GM06990 (cell line): ENCODE data around the gene ANK3.

Source experiments
- DNase-seq: peaks from one replicate; pipeline ENCODE4 v3.0.0-alpha.2; 2011; ENCODE audit not compliant: insufficient read length; ENCODE audit errors: extremely low read depth
- H3K27me3 ChIP-seq: replicated peaks from 2 replicates; pipeline ENCODE4 v1.6.0; 2011; ENCODE audit warnings: low read length; ENCODE audit not compliant: control insufficient read depth, insufficient read depth
- H3K36me3 ChIP-seq: 2 replicates; pipeline ENCODE4 v1.5.1; 2011; ENCODE audit warnings: low read length; ENCODE audit not compliant: control insufficient read depth, insufficient read depth
- H3K4me3 ChIP-seq: replicated peaks from 2 replicates; pipeline ENCODE4 v1.5.1; 2011; ENCODE audit warnings: low read depth, mild to moderate bottlenecking, control low read depth, low read length
- TF ChIP-seq, protein P1 (sequence below): IDR thresholded peaks from 2 replicates; pipeline ENCODE4 v1.5.1; 2011; ENCODE audit warnings: low read length, control low read depth, mild to moderate bottlenecking, inconsistent platforms; ENCODE audit not compliant: insufficient read depth, poor library complexity, severe bottlenecking

Gene ANK3

GRCh38 chr10:60389413-60390025 is at the start of gene ANK3:
ANK3 (minus strand) TSS chr10:60389875; CDS start chr10:60389538, 337 bp downstream.
- Histone ChIP-seq H3K4me3 (no peak within 1 kb of the TSS), H3K36me3 (no peaks in the 10 kb centered on the region), H3K27me3 (no peaks in the 10 kb centered on the region; the same call in none of the 2 replicates)
- TF ChIP-seq, protein P1, sequence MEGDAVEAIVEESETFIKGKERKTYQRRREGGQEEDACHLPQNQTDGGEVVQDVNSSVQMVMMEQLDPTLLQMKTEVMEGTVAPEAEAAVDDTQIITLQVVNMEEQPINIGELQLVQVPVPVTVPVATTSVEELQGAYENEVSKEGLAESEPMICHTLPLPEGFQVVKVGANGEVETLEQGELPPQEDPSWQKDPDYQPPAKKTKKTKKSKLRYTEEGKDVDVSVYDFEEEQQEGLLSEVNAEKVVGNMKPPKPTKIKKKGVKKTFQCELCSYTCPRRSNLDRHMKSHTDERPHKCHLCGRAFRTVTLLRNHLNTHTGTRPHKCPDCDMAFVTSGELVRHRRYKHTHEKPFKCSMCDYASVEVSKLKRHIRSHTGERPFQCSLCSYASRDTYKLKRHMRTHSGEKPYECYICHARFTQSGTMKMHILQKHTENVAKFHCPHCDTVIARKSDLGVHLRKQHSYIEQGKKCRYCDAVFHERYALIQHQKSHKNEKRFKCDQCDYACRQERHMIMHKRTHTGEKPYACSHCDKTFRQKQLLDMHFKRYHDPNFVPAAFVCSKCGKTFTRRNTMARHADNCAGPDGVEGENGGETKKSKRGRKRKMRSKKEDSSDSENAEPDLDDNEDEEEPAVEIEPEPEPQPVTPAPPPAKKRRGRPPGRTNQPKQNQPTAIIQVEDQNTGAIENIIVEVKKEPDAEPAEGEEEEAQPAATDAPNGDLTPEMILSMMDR, result no peak
- DNase-seq, result no peak

GRCh38 chr10:60434418-60435046 is 44.9 kb upstream of the ANK3 start:
- no peak overlapping the region for H3K4me3 ChIP-seq
- no peak for DNase-seq
- no peaks in the 10 kb centered on the region for H3K36me3 ChIP-seq
- TF ChIP-seq, protein P1, result peak; percentile 36
- no peaks in the 10 kb centered on the region for H3K27me3 ChIP-seq

GRCh38 chr10:60433684-60434083 is 44.0 kb upstream of the ANK3 start:
- Histone ChIP-seq H3K27me3 (no peaks in the 10 kb centered on the region), H3K4me3 (no peak overlapping the region), H3K36me3 (no peaks in the 10 kb centered on the region)
- no peak for DNase-seq
- TF ChIP-seq, protein P1, result no peak

DNA sequence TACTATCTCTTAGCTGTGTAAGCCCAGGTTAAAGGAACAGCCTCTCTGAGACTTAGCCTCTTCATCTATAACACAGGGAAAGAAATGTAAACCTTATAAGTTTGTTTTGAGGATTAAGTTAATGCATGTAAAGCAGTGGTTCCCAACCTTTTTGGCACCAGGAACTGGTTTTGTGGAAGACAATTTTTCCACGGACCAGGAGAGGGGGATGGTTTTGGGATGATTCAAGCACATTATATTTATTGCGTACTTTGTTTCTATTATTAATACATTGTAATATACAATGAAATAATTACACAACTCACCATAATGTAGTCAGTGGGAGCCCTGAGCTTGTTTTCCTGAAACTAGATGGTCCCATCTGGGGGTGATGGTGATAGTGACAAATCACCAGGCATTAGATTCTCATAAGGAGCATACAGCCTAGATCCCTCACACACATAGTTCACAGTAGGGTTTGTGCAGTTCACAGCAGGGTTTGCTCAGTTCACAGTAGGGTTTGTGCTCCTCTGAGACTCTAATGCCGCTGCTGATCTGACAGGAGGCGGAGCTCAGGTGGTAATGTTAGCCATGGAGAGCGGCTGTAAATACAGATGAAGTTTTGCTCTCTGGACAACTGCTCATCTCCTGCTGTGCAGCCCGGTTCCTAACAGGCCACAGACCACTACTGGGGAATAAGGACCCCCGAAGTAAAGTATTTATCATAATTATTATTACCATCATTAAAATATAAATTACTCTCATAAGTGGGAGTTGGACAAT is 41.3 kb upstream of the ANK3 start:
- no peaks in the 10 kb centered on the region for H3K27me3 ChIP-seq
- TF ChIP-seq, protein P1, result no peak
- H3K36me3 ChIP-seq, result no peaks in the 10 kb centered on the region
- no peak for DNase-seq
- H3K4me3 ChIP-seq, result no peak overlapping the region

GRCh38 chr10:60430017-60430416 is 40.3 kb upstream of the ANK3 start:
- TF ChIP-seq, protein P1, result no peak
- DNase-seq, result no peak
- H3K27me3 ChIP-seq, result no peaks in the 10 kb centered on the region
- no peak overlapping the region for H3K4me3 ChIP-seq
- no peaks in the 10 kb centered on the region for H3K36me3 ChIP-seq
